Right renal pelvis (tissue), 4 donors: ENCODE results near the gene BTBD17. TPM values are rescaled to one million over a fixed set of nuclear protein-coding genes. Genes with fewer than 3 reads are reported as not detected.

Experiments used
- polyA plus RNA-seq, 4 donors: library from polyadenylated mRNA; unstranded; fragments of 120-200 nt; gene quantifications; one replicate each; pipeline ENCODE4 v1.2.1, GENCODE V29; 2013; ENCODE audit not compliant: insufficient read length in 4 of 4

The BTBD17 gene
- polyA plus RNA-seq, 4 donors: 0.15 to 0.25 (median 0.22) TPM

Other genes starting within 250 kb of the BTBD17 start
- 1,000 to 10,000 TPM; 1,086 to 1,262 (median 1,199) TPM for gene RPL38, start 158.2 kb downstream of the BTBD17 start, polyA plus RNA-seq
- 10 to 100 TPM; 14.4 to 19.1 (median 16.5) TPM for gene TTYH2, start 148.3 kb downstream of the BTBD17 start, polyA plus RNA-seq
- gene DNAI2, start 87.6 kb downstream of the BTBD17 start, polyA plus RNA-seq: under 1 TPM in 1 of 4 donors, not detected in 3; 0.19 TPM
- gene KIF19, start 35.6 kb downstream of the BTBD17 start, polyA plus RNA-seq: under 1 TPM; 0.24 to 0.83 (median 0.55) TPM
- under 1 TPM in 3 of 4 donors, not detected in 1; 0.13 to 0.17 (median 0.16) TPM for gene GPR142, start 5.6 kb upstream of the BTBD17 start, polyA plus RNA-seq
- gene GPRC5C, start 70.2 kb upstream of the BTBD17 start, polyA plus RNA-seq: 100 to 1,000 TPM; 116 to 145 (median 126) TPM
- 1 to 10 TPM in 2 of 4 donors, under 1 TPM in 2; 0.86 to 1.8 (median 1.4) TPM for gene CD300A, start 104.8 kb upstream of the BTBD17 start, polyA plus RNA-seq
- under 1 TPM; 0.07 to 0.19 (median 0.14) TPM for gene CD300LB, start 169.6 kb upstream of the BTBD17 start, polyA plus RNA-seq
- under 1 TPM; 0.51 to 0.58 (median 0.53) TPM for gene CD300C, start 184.2 kb upstream of the BTBD17 start, polyA plus RNA-seq
- gene CD300H, start 205.6 kb upstream of the BTBD17 start, polyA plus RNA-seq: under 1 TPM in 1 of 4 donors, not detected in 3; 0.23 TPM
- gene CD300LD, start 230.4 kb upstream of the BTBD17 start, polyA plus RNA-seq: not detected